Loucy (cell line): ENCODE data around the gene COG8.

Experiments
- H2AFZ ChIP-seq: fragments of 200-600 bp; sonication (generic); 2 replicates; pipeline ENCODE4 v1.6.0; 2016; ENCODE audit warnings: antibody characterized with exemption, mild to moderate bottlenecking, low read length, moderate library complexity
- H3F3A ChIP-seq: fragments of 200-600 bp; 2 replicates; pipeline ENCODE4 v1.6.0; 2016; ENCODE audit warnings: antibody characterized with exemption, low read depth, mild to moderate bottlenecking
- H3K27me3 ChIP-seq: fragments of 200-600 bp; sonication (generic); 2 replicates; pipeline ENCODE4 v1.6.1; 2014; ENCODE audit warnings: low read length, mild to moderate bottlenecking; ENCODE audit not compliant: insufficient read depth, poor library complexity, severe bottlenecking
- H3K36me3 ChIP-seq: fragments of 200-600 bp; sonication (generic); 2 replicates; pipeline ENCODE4 v1.6.1; 2016; ENCODE audit warnings: low read length; ENCODE audit not compliant: insufficient read depth
- H3K4me1 ChIP-seq: fragments of 200-600 bp; sonication (generic); 2 replicates; pipeline ENCODE4 v1.5.1; 2014; ENCODE audit warnings: low read length, mild to moderate bottlenecking; ENCODE audit not compliant: insufficient read depth, poor library complexity, severe bottlenecking
- H3K4me2 ChIP-seq: fragments of 200-600 bp; sonication (generic); 2 replicates; pipeline ENCODE4 v1.6.0; 2014; ENCODE audit warnings: antibody characterized with exemption, low read length, low read depth, mild to moderate bottlenecking; ENCODE audit not compliant: poor library complexity, severe bottlenecking
- H3K4me3 ChIP-seq: fragments of 200-600 bp; sonication (generic); 2 replicates; pipeline ENCODE4 v1.5.1; 2014; ENCODE audit warnings: low read length, mild to moderate bottlenecking, mixed read lengths; ENCODE audit not compliant: poor library complexity, severe bottlenecking
- H3K79me2 ChIP-seq: fragments of 200-600 bp; sonication (generic); 2 replicates; pipeline ENCODE4 v1.6.1; 2014; ENCODE audit warnings: low read length; ENCODE audit not compliant: insufficient read depth
- H3K9ac ChIP-seq: fragments of 200-600 bp; sonication (generic); 2 replicates; pipeline ENCODE4 v1.6.0; 2014; ENCODE audit warnings: mild to moderate bottlenecking, low read depth, low read length, moderate library complexity; ENCODE audit not compliant: poor library complexity, severe bottlenecking
- H3K9me2 ChIP-seq: fragments of 200-600 bp; sonication (generic); replicated peaks from 2 replicates; pipeline ENCODE4 v1.6.1; 2016; ENCODE audit warnings: low read depth, low read length, mixed read lengths
- H3K9me3 ChIP-seq: fragments of 200-600 bp; sonication (generic); 2 replicates; pipeline ENCODE4 v1.6.1; 2014; ENCODE audit warnings: mild to moderate bottlenecking, antibody characterized with exemption, low read length, low read depth; ENCODE audit not compliant: insufficient read depth
- H4K20me1 ChIP-seq: fragments of 200-600 bp; sonication (generic); 2 replicates; pipeline ENCODE4 v1.6.0; 2014; ENCODE audit warnings: antibody characterized with exemption, low read length, mild to moderate bottlenecking; ENCODE audit not compliant: insufficient read depth, poor library complexity, severe bottlenecking
- CTCF ChIP-seq: fragments of 200-600 bp; sonication (generic); conservative IDR thresholded peaks from 2 replicates; pipeline ENCODE4 v1.5.1; 2014; ENCODE audit warnings: mild to moderate bottlenecking, antibody characterized with exemption, low read length
- EZH2phosphoT487 ChIP-seq: fragments of 200-600 bp; IDR thresholded peaks from 2 replicates; pipeline ENCODE4 v1.6.1; 2018; ENCODE audit warnings: antibody characterized with exemption, mild to moderate bottlenecking, moderate library complexity, borderline replicate concordance

The COG8 gene

GRCh38 chr16:69371564-69371963, 32.2 kb upstream of the COG8 start:
- Histone ChIP-seq H3K4me1 (peaks cover 3% of the 10 kb centered on the region), H4K20me1 (no peaks in the 10 kb centered on the region), H3K36me3 (peaks cover 39% of the 10 kb centered on the region; the same call in 1 of the 2 replicates), H3F3A (no peaks in the 10 kb centered on the region), H3K9ac (no peak overlapping the region), H3K27me3 (no peaks in the 10 kb centered on the region), H3K9me2 (no peaks in the 10 kb centered on the region), H2AFZ (no peak overlapping the region), H3K4me2 (no peak overlapping the region), H3K79me2 (peaks cover 4% of the 10 kb centered on the region; the same call in 1 of the 2 replicates), H3K9me3 (no peaks in the 10 kb centered on the region), H3K4me3 (no peak overlapping the region)
- TF ChIP-seq CTCF (no peak), EZH2phosphoT487 (no peak)

GRCh38 chr16:69368866-69369265, 29.5 kb upstream of the COG8 start:
- no peaks in the 10 kb centered on the region for H3K9me3 ChIP-seq
- H3K4me1 ChIP-seq: peaks cover 3% of the 10 kb centered on the region
- H3K27me3 ChIP-seq: no peaks in the 10 kb centered on the region
- H2AFZ ChIP-seq: no peak overlapping the region
- no peak for TF ChIP-seq EZH2phosphoT487
- no peak for TF ChIP-seq CTCF
- H3K4me3 ChIP-seq: no peak overlapping the region
- H3K4me2 ChIP-seq: no peak overlapping the region
- 0 out of 2 replicates have a peak, but pooled peaks cover under 1% of the 10 kb centered on the region for H3K79me2 ChIP-seq
- peaks cover 58% of the 10 kb centered on the region; the same call in 1 of the 2 replicates for H3K36me3 ChIP-seq
- no peaks in the 10 kb centered on the region for H3F3A ChIP-seq
- H3K9ac ChIP-seq: no peak overlapping the region
- H4K20me1 ChIP-seq: no peaks in the 10 kb centered on the region
- no peaks in the 10 kb centered on the region for H3K9me2 ChIP-seq

- H3K36me3 ChIP-seq: peaks cover 62% of the 10 kb centered on the region; the same call in 1 of the 2 replicates
Measured at GRCh38 chr16:69367980-69368379, 28.6 kb upstream of the COG8 start.

More at GRCh38 chr16:69367980-69368379, 28.6 kb upstream of the COG8 start:
- no peaks in the 10 kb centered on the region for H3K79me2 ChIP-seq
- no peaks in the 10 kb centered on the region for H3F3A ChIP-seq
- no peak overlapping the region for H3K4me3 ChIP-seq
- H3K9me3 ChIP-seq: no peaks in the 10 kb centered on the region
- no peaks in the 10 kb centered on the region for H4K20me1 ChIP-seq
- no peaks in the 10 kb centered on the region for H3K27me3 ChIP-seq
- TF ChIP-seq CTCF: no peak
- H3K9me2 ChIP-seq: no peaks in the 10 kb centered on the region
- H3K4me2 ChIP-seq: no peak overlapping the region
- no peak overlapping the region for H3K9ac ChIP-seq
- peaks cover 3% of the 10 kb centered on the region for H3K4me1 ChIP-seq
- no peak overlapping the region for H2AFZ ChIP-seq
